GM19035 (cell line): ENCODE measurements around the gene ELN.
"Not testable (repeated sequence)": the region's sequence is repeated elsewhere in the genome, so short reads cannot be mapped to it uniquely, and the experiment has no call there.

ENCODE experiments used
- ATAC-seq: cut with Tn5 transposase; IDR thresholded peaks from one replicate; pipeline ENCODE4 v1.9.1; 2021; ENCODE audit not compliant: unreplicated experiment

ELN gene

DNA sequence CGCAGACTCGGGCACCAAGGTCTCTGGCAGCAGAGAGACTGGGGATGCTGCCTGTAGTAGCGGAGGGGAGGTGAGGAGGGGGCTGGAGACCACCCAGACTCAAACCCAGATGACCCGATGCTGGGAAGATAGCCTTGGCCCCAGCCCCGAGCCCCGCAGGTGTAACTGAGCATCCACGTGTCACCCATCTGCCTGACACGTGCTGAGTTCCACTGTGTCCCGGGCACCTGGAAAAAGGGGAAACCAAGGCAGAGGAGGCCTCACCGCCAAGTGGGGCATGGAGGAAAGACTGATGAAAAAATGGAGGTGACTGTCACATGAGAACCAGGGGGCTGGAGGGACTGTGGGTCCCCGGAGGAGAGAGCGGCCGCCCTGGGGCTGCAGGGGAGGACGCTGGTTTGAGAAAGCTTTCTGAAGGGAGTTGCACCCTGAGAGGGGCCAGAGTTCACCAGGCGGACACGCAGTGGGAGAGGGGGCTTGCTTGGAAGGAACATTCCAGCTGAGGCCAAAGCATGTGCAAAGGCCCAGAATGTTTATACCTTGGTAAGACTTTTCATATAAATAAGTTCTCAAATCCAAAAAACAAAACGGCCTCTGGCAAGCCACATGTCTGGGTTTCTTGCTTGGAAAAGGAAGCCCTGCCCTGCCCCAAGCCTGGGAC is 27.4 kb upstream of the ELN start:
- no peak for ATAC-seq

DNA sequence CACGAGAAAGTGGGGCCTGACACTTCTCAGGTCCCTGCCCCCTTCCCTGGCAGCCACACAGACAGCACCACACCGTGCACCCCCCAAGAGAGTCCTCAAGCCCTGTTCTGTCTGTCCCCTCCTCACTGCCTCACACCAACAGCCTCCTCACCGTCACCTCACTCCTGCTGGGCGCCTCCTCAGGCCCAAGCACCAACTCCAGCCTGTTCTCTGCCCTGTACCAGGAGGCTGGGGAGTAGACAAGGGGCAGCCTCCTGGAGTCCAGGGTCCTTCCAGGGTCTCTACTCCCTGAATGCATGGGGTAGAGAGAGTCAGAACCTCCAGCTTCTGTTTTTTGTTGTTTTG is 26.9 kb upstream of the ELN start:
- no peak for ATAC-seq

DNA sequence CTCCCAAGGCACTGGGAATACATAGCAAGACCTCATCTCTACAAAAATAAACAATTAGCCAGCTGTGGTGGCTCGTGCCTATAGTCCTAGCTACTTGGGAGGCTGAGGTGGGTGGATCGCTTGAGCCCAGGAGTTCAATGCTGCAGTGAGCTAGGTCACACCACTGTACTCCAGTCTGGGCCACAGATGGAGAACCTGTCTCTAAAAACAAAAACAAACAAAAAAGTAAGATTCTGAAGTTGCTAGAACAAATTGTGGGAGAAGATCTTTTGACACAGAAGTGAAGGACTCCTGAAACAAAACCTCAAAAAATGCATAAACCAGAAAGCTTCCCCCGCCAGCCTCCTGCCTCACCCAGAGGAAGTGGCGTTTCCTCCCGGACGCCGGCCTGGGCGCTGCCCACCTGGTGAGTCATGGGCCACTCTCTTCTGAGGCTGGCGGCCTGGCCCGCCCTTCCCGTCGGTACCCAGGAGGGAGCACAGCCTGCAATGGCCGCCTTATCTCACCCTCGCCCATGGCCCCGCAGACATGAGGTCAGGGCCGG is 25.4 kb upstream of the ELN start:
- no peak for ATAC-seq

DNA sequence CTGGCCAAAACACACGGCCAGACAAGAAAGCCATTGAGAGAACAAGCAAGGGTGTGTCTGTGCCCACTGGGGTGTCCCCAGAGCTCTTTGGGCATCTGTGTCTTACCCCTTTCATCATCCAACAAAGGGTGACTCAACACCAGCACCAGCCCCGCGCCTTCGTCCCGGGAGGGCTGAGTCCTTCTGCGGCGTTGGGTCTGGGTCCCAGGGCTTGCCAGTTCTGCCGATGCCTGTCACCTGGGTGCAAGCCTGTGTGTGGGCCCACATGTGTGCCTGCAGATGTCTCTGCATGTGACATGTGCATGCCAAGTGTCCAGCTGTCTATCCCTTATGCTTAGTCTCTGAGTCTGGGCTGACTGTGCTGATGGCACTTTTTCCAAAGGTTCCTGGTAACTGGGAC is 24.4 kb upstream of the ELN start:
- no peak for ATAC-seq

DNA sequence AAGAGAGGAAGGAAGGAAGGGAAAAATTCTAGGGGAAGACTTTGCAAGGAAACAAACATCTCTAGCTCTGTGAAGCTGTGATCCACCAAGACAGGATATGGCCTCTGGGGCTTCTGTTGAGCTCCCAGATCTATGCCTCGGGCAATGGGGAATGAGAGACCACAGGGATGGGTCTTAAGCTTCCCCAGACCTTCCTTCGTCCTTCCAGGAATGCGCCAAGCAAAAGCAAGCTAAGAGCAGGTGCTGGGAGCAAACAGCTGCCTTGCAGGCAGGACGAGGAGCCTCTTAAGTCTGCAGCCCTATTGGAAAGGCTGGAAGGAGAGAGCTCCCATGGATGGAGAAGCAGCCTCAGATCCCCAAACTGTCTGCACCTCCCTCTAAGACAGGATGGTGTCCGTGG is 21.9 kb upstream of the ELN start:
- no peak for ATAC-seq

DNA sequence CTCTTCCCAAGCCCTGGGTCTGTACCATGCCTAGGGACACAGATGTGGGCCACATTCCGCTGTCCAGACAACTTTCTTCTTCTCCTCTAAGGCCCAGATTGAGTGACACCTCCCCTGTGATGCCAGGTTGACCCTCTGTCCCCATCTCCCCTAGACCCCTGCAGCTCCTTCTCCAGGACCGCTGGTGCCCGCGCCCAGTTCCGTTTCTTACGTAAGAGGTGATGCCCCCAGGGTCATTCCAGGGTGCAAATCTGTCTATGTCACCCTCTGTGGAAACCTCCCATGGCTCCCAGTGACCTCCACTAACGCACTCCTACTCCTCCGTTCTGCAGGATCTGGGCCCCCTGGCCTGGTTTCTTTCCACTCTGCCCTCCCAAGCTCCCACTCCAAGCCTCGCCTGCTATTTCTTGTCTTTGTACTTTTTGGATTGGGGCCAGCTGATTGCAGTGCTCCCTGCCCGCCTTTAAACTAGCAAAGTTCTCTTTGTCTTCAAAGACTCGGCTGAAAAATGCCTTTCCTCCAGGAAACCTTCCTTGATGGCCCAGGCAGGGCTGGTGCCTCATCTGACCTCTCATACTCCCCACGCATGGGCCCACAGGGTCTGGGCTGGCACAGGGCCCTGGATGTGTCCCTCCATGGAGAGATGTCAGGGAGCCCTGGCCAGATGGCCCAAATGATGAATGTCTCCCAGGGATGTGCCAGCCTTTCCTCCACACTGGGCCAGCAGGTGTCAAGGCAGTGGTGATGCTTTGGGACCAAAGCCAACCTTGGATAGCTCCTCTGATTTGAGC is 21.3 kb upstream of the ELN start:
- ATAC-seq: no peak

DNA sequence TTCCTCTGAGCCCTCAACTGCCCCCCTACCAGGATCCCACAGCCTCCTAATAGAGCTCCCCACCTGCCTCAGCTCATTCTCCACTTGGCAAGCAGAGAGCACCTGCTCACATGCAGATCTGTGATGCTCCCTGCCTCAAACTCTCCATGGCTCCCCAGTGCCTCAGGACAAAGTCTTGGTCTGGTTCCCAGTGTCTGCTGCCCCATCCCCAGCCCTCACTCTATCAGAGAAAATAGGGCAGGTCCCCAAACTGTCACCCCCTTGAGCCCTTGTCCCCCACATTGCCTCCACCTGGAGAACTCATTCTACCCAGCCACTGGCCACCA is 20.8 kb upstream of the ELN start:
- no peak for ATAC-seq

DNA sequence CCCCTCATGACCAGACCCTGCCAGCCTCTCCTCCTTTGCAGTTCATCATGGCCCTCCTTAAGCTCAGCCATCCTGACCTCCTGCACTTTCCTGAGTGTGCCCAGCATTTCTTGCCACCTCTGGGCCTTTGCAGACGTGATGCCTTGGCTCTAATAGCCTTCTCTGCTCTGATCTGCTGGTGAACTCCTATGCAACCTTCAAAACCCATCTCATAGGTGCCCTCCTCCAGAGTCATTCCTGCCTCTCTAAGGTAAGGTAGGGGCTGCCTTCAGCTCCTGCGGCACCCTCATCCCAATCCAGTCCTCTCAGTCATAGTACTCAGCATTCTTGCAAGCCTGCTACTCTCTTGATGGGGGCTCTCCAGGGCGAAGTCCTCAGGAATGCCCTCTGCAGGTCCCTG is 19.3 kb upstream of the ELN start:
- no peak for ATAC-seq

DNA sequence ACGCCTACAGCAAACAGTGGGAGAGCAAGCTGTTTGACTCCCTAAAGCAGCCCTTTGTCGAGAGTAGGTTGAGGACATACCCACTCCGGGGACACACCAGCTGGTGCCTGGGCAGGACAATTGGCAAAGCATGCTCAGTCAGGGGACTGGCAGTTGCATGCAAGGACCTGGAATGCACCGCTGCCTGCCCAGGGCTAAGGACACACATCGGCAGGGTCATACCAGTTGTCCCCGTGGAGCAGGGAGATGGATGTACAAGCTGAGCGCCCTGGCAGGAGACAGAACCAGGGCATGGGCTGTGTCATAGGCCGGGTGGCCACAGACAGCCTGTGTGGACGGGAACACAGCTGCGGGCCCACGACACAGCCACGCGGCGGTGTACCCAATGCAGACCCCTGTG is 18.3 kb upstream of the ELN start:
- ATAC-seq: no peak

DNA sequence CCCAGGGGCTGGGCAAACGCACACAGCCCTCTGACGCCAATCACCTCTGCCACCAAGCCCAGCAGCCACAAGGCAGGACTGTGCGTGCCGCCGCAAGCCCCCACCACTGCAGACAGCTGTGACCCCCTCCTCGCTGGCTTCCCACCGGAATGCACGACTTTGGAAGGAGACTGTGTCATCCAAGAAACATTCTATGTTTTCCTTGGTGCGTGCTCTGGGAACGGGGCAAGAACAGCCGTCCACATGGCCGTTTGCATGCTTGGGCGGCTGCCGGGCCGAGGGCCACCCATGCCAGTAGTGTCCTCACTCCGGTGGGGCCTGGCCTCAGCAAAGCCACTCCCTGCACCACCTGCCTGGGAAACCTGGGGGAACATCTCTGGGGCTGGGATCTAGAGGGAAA is 17.6 kb upstream of the ELN start:
- ATAC-seq: no peak

DNA sequence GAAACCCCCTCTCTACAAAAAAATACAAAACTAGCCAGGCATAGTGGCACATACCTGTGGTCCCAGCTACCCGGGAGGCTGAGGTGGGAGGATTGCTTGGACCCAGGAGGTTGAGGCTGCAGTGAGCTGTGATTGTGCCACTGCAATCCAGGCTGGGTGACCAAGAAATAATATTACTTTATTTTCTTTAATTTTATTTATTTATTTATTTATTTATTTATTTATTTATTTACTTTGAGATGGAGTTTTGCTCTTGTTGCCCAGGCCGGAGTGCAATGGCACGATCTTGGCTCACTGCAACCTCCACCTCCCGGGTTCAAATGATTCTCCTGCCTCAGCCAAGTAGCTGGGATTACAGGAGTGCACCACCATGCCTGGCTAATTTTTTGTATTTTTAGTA is 16.6 kb upstream of the ELN start:
- ATAC-seq: not testable (repeated sequence)

DNA sequence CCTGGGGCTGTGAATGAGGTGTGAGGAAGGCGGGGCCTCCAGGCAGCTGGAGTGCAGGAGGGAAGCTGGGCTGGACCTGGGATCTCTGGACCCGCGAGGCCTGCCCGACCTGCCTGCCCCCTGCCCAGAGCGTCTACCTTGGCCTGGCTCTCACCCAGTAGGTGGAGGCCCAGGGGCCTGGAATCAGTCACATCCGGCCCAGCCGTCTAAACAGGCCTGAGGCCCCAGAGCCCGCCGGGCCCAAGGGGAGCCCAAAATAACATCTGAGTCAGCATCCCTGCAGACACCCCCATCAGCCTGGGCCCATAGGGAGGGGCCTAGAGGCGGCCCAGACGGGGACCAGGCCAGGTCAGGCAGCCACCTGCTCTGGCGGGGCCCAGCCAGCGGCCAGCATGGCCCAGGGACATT is 15.1 kb upstream of the ELN start:
- peak; percentile 94 for ATAC-seq

DNA sequence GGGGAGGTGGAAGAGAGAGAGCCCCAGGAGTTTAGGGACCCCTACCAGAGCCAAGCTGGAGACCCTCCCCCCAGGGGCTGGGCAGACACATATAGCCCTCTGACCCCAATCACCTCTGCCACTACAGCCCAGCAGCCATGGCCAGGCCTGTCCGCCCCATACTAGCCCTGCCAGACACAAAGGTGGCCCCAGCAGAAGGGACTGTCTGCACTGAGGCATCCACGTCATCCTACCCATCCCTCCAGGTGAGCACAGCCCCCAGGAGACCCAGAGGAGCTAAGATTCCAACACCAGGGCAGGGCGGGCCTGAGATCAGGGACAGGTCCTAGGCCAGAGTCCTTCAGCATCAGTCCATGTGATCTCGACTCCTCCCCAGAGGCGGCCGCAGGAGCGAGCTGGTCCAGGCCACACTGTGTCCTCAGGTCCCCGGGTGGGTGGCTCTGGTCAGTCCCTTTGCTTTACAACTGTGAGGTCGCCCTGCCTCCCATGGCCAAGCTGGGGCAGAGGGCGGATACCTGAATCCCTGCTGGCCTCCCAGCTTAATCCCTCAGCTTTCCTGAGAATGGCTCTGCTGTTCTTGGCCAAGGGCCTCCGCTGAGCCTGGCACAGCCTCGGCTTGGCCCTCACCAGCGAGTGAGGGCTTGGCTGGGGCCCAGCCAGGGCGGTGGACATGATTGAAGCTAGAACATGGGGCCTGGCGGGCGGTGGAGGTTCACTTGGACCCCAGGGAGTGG is 14.3 kb upstream of the ELN start:
- ATAC-seq: no peak

DNA sequence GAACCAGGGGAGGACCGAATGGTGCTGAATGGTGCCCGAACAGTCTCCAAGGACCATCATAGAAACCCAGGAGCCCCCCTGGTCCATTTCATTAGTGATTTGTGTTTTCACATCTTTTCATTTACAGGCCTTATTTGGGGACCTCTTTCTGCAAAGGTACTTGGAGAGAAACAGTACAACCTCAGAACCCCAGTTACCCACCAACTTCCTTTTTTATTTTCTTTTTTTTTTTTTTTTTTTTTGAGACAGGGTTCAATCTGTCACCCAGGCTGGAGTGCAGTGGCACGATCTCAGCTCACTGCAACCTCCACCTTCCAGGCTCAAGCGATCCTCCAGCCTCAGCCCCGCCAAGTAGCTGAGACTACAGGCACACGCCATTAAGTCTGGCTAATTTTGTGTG is 13.0 kb upstream of the ELN start:
- no peak for ATAC-seq

DNA sequence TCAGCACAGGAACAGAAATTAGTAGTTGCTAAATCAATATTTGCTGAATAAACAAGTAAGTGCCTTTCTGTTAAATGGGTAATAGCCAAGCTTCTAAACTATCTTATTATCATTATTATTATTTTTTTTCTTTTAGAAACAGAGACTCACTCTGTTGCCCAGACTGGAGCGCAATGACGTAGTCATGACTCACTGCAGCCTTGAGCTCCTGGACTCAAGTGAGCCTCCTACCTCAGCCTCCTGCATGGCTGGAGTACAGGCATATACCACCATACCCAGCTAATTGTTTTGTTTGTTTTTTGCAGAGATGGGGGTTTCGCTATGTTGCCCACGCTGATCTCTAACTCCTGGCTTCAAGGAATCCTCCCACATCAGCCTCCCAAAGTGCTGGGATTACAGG is 12.3 kb upstream of the ELN start:
- no peak for ATAC-seq

DNA sequence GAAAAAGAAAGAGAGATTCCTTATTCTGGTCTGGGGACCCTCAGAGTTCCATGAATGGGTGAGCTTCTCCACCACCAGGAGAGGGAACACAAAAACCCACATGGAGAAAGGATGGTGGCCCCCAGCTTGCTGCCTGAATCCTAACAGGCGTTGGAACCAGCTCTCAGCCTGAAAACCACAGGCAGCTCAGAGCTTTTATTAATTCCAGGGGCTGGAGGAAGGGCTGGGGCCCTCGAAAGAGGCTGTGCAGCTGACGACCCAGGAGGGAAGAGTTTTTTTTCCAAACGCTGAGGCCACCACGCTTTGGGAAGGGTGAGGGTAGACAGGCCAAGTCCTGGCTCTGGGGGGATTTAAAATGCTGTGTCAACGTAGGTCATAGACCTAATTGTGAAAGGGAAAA is 10.8 kb upstream of the ELN start:
- no peak for ATAC-seq

DNA sequence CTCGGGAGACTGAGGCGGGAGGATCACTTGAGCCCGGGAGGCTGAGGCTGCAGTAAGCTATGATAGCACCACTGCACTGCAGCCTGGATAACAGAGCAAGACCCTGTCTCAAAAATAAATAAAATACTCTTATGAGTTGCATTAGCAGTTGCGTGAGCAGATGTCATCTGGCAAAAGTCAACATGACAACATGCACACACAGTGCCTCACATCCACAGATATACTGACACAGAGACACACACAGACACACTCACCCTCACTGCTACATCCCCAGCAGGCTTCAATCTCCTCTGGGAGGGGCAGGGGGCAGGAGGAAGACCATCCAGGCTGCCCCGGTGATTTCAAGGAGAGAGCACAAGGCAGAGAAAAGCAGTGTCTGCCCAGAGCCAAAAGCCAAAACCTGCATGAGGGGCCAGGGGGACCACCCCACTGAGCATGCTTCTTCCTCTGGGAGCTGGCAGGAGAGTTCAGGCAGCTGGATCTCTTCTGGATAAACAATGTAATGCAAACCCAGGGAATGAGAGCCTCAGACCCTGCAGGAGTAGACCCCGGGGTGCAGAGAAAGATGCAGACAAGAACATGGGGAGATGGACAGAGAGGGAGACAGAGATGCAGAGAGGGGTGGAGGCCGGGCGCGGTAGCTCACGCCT is 9.6 kb upstream of the ELN start:
- no peak for ATAC-seq

DNA sequence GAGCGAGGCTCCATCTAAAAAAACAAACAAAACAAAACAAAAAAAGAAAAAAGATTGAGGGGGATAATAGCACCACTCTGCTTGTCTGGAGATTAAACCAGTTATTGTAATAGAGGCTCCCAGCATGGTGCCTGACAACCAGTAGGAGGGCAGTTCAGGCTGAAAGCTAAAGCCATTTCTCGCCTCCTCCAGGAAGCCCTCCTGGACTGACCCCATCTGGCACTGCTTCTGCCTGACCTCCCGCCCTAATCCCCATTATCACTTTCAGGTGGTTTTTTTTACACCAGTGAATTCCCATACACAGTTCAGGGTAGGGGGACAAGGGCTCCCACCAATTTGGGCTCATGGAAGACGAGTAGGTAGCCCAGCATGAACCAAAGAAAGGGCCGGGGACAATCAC is 8.8 kb upstream of the ELN start:
- no peak for ATAC-seq

DNA sequence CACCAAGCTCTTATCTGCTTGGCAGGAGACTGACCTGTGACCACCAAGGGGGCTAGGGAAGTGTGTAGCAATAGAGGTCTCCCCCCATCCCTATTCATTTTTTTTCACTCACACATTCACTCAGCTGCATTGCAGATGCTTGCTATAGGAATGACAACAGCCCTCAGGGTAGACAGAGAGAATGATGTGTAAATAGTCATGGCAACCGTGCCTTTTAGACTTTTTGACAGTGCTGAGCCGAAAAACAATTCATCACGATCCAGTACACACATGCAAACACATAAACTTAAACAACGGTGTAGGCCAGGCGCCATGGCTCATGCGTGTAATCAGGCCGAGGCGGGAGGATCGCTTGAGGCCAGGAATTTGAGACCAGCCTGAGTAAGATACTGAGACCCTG is 7.6 kb upstream of the ELN start:
- no peak for ATAC-seq

DNA sequence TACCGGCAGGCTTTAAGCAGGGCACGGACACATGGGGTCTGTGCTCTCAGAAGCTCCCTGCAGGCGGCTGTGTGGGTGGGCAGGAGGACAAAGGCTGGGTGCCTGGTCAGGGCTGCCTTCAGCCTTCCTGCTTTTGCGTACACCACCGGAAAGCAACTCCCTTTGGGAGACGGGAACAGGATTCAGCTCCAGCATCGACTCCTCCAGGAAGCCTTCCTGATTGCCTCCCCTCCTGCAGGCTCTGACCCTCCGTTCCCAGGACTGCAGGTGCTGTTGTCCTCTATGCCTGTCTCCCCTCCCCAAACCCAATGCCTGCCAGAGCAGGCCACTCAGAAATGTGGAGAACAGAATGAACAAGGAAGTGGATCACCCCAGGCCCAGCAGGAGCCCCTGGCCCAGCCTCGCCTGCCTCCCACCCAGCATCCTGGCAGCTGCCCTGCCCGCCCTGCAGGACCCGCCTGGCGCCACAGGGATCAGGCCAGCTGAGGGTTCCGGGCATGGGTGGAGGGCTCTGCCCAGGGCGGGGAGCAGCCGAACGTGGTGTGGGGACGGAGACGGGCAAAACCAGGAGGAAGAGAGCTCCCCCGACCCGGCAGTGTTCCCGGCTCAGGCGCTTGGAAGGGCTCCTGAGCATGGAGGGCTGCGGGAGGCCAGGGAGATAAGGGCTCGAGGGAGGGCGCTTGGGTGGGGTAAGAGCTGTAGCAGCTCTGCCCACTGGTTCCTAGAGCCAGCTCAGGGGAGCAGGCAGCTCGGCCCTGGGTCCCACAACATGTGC is 6.2 kb upstream of the ELN start:
- ATAC-seq: no peak

DNA sequence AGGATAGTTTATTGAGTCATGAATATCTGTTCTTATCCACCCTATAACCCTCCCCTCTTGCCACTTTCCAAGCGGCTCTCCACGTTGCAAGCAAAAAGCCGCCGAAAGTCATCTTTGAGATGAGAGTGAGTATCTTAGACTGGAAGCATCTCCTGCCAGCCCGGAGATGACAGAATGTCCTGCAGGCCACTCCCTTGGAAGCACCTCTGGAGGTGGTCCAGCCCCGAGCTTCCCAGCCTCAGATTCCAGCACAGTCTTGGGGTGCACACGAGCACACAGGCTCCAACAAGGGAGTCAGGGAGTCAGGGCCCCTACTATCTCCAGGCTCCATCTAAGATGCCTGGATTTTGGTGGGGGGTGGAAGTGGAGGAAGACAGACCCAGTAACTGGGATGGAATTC is 5.5 kb upstream of the ELN start:
- ATAC-seq: no peak
